Mesodermal cell (in vitro differentiated cells): ENCODE data around the gene SLC9A9.

ENCODE experiments used
- H3K27ac ChIP-seq: 2 replicates; pipeline ENCODE4 v1.7.0; 2013; ENCODE audit warnings: mild to moderate bottlenecking, low read depth, low read length, moderate library complexity; ENCODE audit not compliant: severe bottlenecking
- H3K36me3 ChIP-seq: 2 replicates; pipeline ENCODE4 v1.7.1; 2013; ENCODE audit warnings: mild to moderate bottlenecking, low read length, moderate library complexity; ENCODE audit not compliant: control insufficient read depth, insufficient read depth
- H3K4me1 ChIP-seq: one replicate; pipeline ENCODE4 v1.7.1; 2013; ENCODE audit warnings: mild to moderate bottlenecking, low read length; ENCODE audit not compliant: insufficient read depth, control insufficient read depth, poor library complexity, severe bottlenecking
- H3K4me3 ChIP-seq: 2 replicates; pipeline ENCODE4 v1.7.0; 2013; ENCODE audit warnings: low read length, control low read depth, mild to moderate bottlenecking; ENCODE audit not compliant: insufficient read depth, poor library complexity, severe bottlenecking; ENCODE audit errors: extremely low read depth
- H3K9me3 ChIP-seq: 2 replicates; pipeline ENCODE4 v1.7.1; 2013; ENCODE audit warnings: mild to moderate bottlenecking, low read length, moderate library complexity; ENCODE audit not compliant: control insufficient read depth
- WGBS, 2 experiments: methylation state at CpG; one replicate each; pipeline ENCODE4 v1.1.5; 2013; ENCODE audit warnings: missing lambda C conversion rate in 2 of 2; ENCODE audit not compliant: insufficient coverage in 2 of 2; 5-methylcytosine and 5-hydroxymethylcytosine counted together

Gene SLC9A9

GRCh38 chr3:143464850-143465249 lies 383.4 kb downstream of the SLC9A9 start:
- WGBS, 2 experiments: 75 to 79% methylated on average over 2 of the region's 2 CpGs
- Histone ChIP-seq H3K4me3 (no peak overlapping the region), H3K4me1 (no peaks in the 10 kb centered on the region), H3K27ac (no peak overlapping the region), H3K36me3 (no peaks in the 10 kb centered on the region), H3K9me3 (no peaks in the 10 kb centered on the region)

GRCh38 chr3:143455480-143455879 lies 392.8 kb downstream of the SLC9A9 start:
- Histone ChIP-seq H3K36me3 (no peaks in the 10 kb centered on the region), H3K9me3 (no peaks in the 10 kb centered on the region), H3K27ac (no peak overlapping the region), H3K4me3 (no peak overlapping the region), H3K4me1 (no peaks in the 10 kb centered on the region)

GRCh38 chr3:143450632-143451031 lies 397.6 kb downstream of the SLC9A9 start:
- Histone ChIP-seq H3K9me3 (no peaks in the 10 kb centered on the region), H3K36me3 (no peaks in the 10 kb centered on the region), H3K4me3 (no peak overlapping the region), H3K27ac (peak overlapping the region; percentile 24), H3K4me1 (no peaks in the 10 kb centered on the region)
- WGBS, 2 experiments: no CpG with 5 or more reads among the region's 1 CpG

- no peak overlapping the region for H3K27ac ChIP-seq
- H3K4me1 ChIP-seq: peaks cover 11% of the 10 kb centered on the region
- 100% methylated on average over 3 of the region's 5 CpGs; no CpG with 5 or more reads in 1 of the 2 experiments for WGBS, 2 experiments
- H3K36me3 ChIP-seq: no peaks in the 10 kb centered on the region
- no peaks in the 10 kb centered on the region for H3K9me3 ChIP-seq
- H3K4me3 ChIP-seq: no peak overlapping the region
Measured at GRCh38 chr3:143447491-143447890, 400.8 kb downstream of the SLC9A9 start.

GRCh38 chr3:143445118-143445517 lies 403.1 kb downstream of the SLC9A9 start:
- 80 to 95% methylated on average over 2 of the region's 2 CpGs for WGBS, 2 experiments
- H3K27ac ChIP-seq: no peak overlapping the region
- H3K36me3 ChIP-seq: no peaks in the 10 kb centered on the region
- no peaks in the 10 kb centered on the region for H3K9me3 ChIP-seq
- peaks cover 11% of the 10 kb centered on the region for H3K4me1 ChIP-seq
- no peak overlapping the region for H3K4me3 ChIP-seq

GRCh38 chr3:143443851-143444331 lies 404.4 kb downstream of the SLC9A9 start:
- H3K4me1 ChIP-seq: peaks cover 11% of the 10 kb centered on the region
- no peaks in the 10 kb centered on the region for H3K36me3 ChIP-seq
- peak overlapping the region; percentile 62 for H3K27ac ChIP-seq
- WGBS, 2 experiments: 83 to 90% methylated on average over 1 of the region's 6 CpGs
- H3K9me3 ChIP-seq: no peaks in the 10 kb centered on the region
- H3K4me3 ChIP-seq: no peak overlapping the region

- WGBS, 2 experiments: 73 to 80% methylated on average over 2 of the region's 3 CpGs
- H3K4me1 ChIP-seq: peaks cover 11% of the 10 kb centered on the region
- H3K27ac ChIP-seq: peak overlapping the region; percentile 62
Measured at GRCh38 chr3:143442814-143443447, 405.3 kb downstream of the SLC9A9 start.

GRCh38 chr3:143441516-143442171 lies 406.6 kb downstream of the SLC9A9 start:
- Histone ChIP-seq H3K9me3 (no peaks in the 10 kb centered on the region), H3K4me1 (peaks cover 11% of the 10 kb centered on the region), H3K36me3 (no peaks in the 10 kb centered on the region), H3K4me3 (no peak overlapping the region), H3K27ac (no peak overlapping the region)
- WGBS, 2 experiments: 91% methylated on average over 1 of the region's 1 CpG; no CpG with 5 or more reads in 1 of the 2 experiments

More at GRCh38 chr3:143442814-143443447, 405.3 kb downstream of the SLC9A9 start:
- Histone ChIP-seq H3K9me3 (no peaks in the 10 kb centered on the region), H3K4me3 (no peak overlapping the region), H3K36me3 (no peaks in the 10 kb centered on the region)

- 60% methylated on average over 1 of the region's 1 CpG; no CpG with 5 or more reads in 1 of the 2 experiments for WGBS, 2 experiments
- no peaks in the 10 kb centered on the region for H3K9me3 ChIP-seq
- no peak overlapping the region for H3K4me3 ChIP-seq
- no peaks in the 10 kb centered on the region for H3K36me3 ChIP-seq
- no peak overlapping the region for H3K27ac ChIP-seq
- H3K4me1 ChIP-seq: peaks cover 11% of the 10 kb centered on the region
Measured at GRCh38 chr3:143439817-143440216, 408.5 kb downstream of the SLC9A9 start.

- no peaks in the 10 kb centered on the region for H3K4me1 ChIP-seq
- H3K4me3 ChIP-seq: no peak overlapping the region
Measured at GRCh38 chr3:143437405-143437804, 410.9 kb downstream of the SLC9A9 start.

More at GRCh38 chr3:143437405-143437804, 410.9 kb downstream of the SLC9A9 start:
- Histone ChIP-seq H3K36me3 (no peaks in the 10 kb centered on the region), H3K27ac (no peak overlapping the region), H3K9me3 (no peaks in the 10 kb centered on the region)
- WGBS, 2 experiments: 91 to 93% methylated on average over 8 to 9 of the region's 10 CpGs
